Measurements from ENCODE around the gene ARRB1.

Gene ARRB1

GRCh38 chr11:75338516-75339208 is 12.8 kb downstream of the ARRB1 start:
- Histone ChIP-seq H3K27ac (ENCODE audit: extremely low read depth, low read depth, low read length) (no peak overlapping the region), H3K36me3 (ENCODE audit: control insufficient read depth in 2 of 2, insufficient read depth in 1 of 2, low read length in 2 of 2) (no peaks in the 10 kb centered on the region), H3K4me1 (ENCODE audit: control insufficient read depth, insufficient read depth, low read length) (peaks cover 4% of the 10 kb centered on the region; the same call in 1 of the 2 replicates), H3K9me3 (ENCODE audit: control insufficient read depth, insufficient read depth, low read depth, low read length) (no peaks in the 10 kb centered on the region), H3K4me3 (ENCODE audit: low read depth, low read length) (no peak overlapping the region)
- ChIA-PET CTCF (interaction anchor here (0.5 to 1.9 kb wide), 6 partner anchors 11 to 58 kb away, joined by 3 to 8 read pairs (median 4); no protein-coding TSS in a partner anchor), POLR2A (no interaction called here)
- TF ChIP-seq ZNF571 (tag by site-specific recombination; IDR thresholded peaks at IDR 0.05) (no peak), ZNF624 (tag by site-specific recombination; IDR thresholded peaks at IDR 0.05) (no peak), IKZF3 (tag by site-specific recombination; IDR thresholded peaks at IDR 0.05) (no peak)

GRCh38 chr11:75337195-75337654 is 14.2 kb downstream of the ARRB1 start:
- no peak overlapping the region for H3K27ac ChIP-seq (ENCODE audit: extremely low read depth, low read depth, low read length)

More at GRCh38 chr11:75337195-75337654, 14.2 kb downstream of the ARRB1 start:
- H3K36me3 ChIP-seq (ENCODE audit: control insufficient read depth in 2 of 2, insufficient read depth in 1 of 2, low read length in 2 of 2), result no peaks in the 10 kb centered on the region
- no peak overlapping the region for H3K4me3 ChIP-seq (ENCODE audit: low read depth, low read length)
- H3K4me1 ChIP-seq (ENCODE audit: control insufficient read depth, insufficient read depth, low read length), result peaks cover 4% of the 10 kb centered on the region; the same call in 1 of the 2 replicates
- H3K9me3 ChIP-seq (ENCODE audit: control insufficient read depth, insufficient read depth, low read depth, low read length), result no peaks in the 10 kb centered on the region
- no peak for TF ChIP-seq ZNF518A (tag by site-specific recombination; conservative IDR thresholded peaks at IDR 0.05; ENCODE audit: low read depth)
- TF ChIP-seq ZNF600 (tag by site-specific recombination; IDR thresholded peaks at IDR 0.05), result no peak
- no peak for TF ChIP-seq ZNF629 (tag by site-specific recombination; IDR thresholded peaks at IDR 0.05)
- TF ChIP-seq ZNF274 (IDR thresholded peaks at IDR 0.05; ENCODE audit: low read length), result no peak
- no peak for TF ChIP-seq ZNF274 (tag by site-specific recombination; IDR thresholded peaks at IDR 0.05; ENCODE audit: borderline replicate concordance)
- no peak for TF ChIP-seq ZFP37 (tag by site-specific recombination; IDR thresholded peaks at IDR 0.05)
- TF ChIP-seq ZNF132 (tag by site-specific recombination; IDR thresholded peaks at IDR 0.05; ENCODE audit: borderline replicate concordance), result no peak
- TF ChIP-seq ZNF548 (tag by site-specific recombination; IDR thresholded peaks at IDR 0.05), result no peak
- TF ChIP-seq SCRT2 (tag by site-specific recombination; IDR thresholded peaks at IDR 0.05), result no peak
- no peak for TF ChIP-seq PRDM6 (tag by site-specific recombination; IDR thresholded peaks at IDR 0.05)
- no peak for TF ChIP-seq RBAK (tag by site-specific recombination; IDR thresholded peaks at IDR 0.05)
- no peak for TF ChIP-seq ZNF398 (tag by site-specific recombination; IDR thresholded peaks at IDR 0.05)
- TF ChIP-seq ZNF488 (tag by site-specific recombination; IDR thresholded peaks at IDR 0.05), result no peak
- no peak for TF ChIP-seq ZNF433 (tag by site-specific recombination; IDR thresholded peaks at IDR 0.05; ENCODE audit: low read depth)
- TF ChIP-seq ZNF549 (tag by site-specific recombination; IDR thresholded peaks at IDR 0.05), result no peak
- TF ChIP-seq ZNF501 (tag by site-specific recombination; IDR thresholded peaks at IDR 0.05), result no peak
- no peak for TF ChIP-seq ZNF707 (tag by site-specific recombination; IDR thresholded peaks at IDR 0.05)
- CTCF ChIA-PET, result interaction anchor here (0.6 to 1.5 kb wide), 6 partner anchors 40 to 602 kb away, joined by 3 to 7 read pairs (median 3); no protein-coding TSS in a partner anchor
- POLR2A ChIA-PET, result no interaction called here
